Astrocyte of the spinal cord (primary cell): ENCODE results near the gene PPP1R14C.

Source experiments
- DNase-seq: peaks from one replicate; pipeline ENCODE4 v3.0.0; 2011; ENCODE audit warnings: low read depth, low spot score
- H3K4me3 ChIP-seq: 2 replicates; pipeline ENCODE4 v1.5.1; 2011; ENCODE audit warnings: low read depth, mild to moderate bottlenecking, low read length, moderate library complexity
- in situ Hi-C: cut with HindIII; loops from 2 replicates; pipeline ENCODE4 v1.10.0; 2017; ENCODE audit warnings: low sequenced_read_pairs
- TF ChIP-seq, protein P1 (sequence below): IDR thresholded peaks from 2 replicates; pipeline ENCODE4 v1.5.1; 2012; ENCODE audit warnings: low read depth, mild to moderate bottlenecking, low read length, inconsistent platforms

The PPP1R14C gene

DNA sequence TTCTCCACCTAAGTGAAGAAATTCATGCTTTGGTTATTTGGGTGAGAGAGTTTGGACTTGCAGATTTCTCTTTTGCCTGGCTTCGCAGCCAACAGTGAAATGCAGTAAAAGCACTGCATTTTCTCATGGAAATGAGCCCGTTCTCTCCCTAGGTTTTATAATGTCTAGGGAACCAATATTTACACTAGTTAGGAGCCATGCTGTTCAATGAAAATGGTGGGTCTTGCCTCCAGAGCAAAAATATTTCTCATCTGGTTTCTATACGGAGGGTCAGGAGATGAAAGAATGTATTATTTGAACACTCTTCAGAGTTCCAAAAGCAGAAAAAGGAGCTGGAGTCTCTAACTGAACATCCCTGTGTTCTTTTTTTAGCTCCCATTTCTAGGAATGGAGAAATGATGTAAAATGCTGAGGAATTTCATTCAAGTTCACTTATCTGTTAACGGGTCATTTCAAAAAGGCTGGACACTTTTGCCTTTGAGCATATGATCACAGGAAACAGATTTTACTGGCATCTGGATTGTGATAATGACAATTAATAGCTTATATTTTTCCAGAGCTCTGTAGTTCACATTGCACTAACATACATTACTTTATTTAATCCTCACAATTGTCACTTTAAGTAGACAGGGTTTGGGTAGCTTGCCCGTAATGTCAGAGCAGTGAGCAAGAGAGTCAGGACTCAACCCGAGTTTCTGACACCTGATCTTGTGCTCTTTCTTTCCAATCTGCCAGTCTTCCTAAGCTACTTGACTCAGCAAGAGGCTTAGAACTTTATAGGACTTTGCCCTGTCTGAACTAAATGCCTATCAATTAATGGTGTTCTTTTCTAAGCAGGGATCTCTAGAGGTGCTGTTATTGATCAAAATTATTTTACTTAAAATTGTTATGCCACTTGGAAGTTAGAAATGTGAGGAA, 78.0 kb downstream of the PPP1R14C start:
- TF ChIP-seq, protein P1, sequence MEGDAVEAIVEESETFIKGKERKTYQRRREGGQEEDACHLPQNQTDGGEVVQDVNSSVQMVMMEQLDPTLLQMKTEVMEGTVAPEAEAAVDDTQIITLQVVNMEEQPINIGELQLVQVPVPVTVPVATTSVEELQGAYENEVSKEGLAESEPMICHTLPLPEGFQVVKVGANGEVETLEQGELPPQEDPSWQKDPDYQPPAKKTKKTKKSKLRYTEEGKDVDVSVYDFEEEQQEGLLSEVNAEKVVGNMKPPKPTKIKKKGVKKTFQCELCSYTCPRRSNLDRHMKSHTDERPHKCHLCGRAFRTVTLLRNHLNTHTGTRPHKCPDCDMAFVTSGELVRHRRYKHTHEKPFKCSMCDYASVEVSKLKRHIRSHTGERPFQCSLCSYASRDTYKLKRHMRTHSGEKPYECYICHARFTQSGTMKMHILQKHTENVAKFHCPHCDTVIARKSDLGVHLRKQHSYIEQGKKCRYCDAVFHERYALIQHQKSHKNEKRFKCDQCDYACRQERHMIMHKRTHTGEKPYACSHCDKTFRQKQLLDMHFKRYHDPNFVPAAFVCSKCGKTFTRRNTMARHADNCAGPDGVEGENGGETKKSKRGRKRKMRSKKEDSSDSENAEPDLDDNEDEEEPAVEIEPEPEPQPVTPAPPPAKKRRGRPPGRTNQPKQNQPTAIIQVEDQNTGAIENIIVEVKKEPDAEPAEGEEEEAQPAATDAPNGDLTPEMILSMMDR, result no peak
- DNase-seq, result no peak
- no peak overlapping the region for H3K4me3 ChIP-seq
- in situ Hi-C loops, result no loop called here

DNA sequence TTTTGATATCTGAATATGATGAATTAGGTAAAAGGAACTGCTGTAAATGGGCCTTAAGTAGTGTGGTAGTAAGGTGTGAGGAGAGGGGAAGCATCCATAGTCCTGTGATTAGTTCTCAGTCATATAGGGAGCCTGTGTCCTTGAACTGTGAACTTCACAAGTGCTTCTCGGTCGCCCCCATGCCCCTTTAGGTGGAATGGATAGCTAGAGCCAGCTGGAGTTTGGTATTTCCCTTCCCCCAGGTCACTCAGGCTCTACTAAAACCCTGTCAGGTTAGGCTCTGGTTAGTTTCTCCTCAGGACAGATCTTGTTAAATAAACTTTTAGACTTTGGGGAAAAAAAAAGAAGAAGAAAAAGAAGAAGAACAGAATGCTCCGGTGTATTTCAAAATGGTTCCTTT, 82.0 kb downstream of the PPP1R14C start:
- in situ Hi-C loops, result no loop called here
- TF ChIP-seq, protein P1, result no peak
- no peak overlapping the region for H3K4me3 ChIP-seq
- no peak for DNase-seq

DNA sequence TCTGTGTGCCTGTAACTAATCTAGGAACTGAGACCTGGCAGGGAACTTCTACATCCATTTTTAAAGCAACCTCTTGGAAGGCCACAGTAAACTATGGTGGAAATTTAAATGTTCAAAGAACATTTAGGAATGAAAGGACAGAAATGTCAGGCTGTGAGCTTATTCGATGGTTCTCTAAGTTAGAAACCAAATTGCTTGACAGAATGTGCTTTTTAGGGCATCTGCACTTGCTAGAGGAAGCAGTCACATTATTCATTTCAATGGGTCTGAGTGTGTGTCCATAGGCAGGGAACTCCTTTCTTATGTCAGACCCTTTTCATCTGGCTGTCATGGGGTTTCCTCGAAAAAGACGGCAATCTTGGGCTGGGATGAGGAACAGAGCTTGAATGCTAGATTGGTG, 84.4 kb downstream of the PPP1R14C start:
- H3K4me3 ChIP-seq, result no peak overlapping the region
- TF ChIP-seq, protein P1, result no peak
- DNase-seq, result no peak
- in situ Hi-C loops, result no loop called here

DNA sequence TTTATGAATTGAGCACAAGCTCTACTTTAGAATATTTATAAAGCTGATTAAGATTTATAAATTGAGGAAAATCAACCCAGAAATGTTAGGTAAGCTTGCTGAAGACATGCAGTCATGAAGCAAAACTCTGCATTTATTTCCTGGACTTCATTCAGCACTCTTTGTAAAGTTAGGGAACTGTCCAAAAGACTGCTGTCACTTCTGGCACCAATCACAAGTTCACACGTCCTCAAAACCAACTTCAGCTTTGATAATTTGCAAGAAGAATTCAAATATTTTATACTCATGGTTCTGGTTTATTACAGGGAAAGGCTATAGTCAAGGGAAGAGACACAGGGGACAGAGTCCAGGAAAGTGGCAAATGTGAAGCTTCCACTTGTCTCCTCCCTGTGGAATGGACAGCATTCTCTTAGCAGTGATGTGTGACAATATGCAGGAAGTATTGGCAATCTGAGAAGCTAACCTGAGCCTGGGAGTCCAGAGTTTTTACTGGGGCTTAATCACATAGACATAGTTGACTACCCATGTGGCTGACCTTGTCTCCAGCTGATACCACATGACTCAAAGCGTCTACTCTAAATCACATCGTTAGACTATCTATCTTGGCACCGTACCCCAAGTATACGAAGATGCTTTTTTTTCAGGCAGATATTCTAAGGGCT, 85.4 kb downstream of the PPP1R14C start:
- DNase-seq, result no peak
- in situ Hi-C loops, result no loop called here
- no peak overlapping the region for H3K4me3 ChIP-seq
- TF ChIP-seq, protein P1, result no peak

DNA sequence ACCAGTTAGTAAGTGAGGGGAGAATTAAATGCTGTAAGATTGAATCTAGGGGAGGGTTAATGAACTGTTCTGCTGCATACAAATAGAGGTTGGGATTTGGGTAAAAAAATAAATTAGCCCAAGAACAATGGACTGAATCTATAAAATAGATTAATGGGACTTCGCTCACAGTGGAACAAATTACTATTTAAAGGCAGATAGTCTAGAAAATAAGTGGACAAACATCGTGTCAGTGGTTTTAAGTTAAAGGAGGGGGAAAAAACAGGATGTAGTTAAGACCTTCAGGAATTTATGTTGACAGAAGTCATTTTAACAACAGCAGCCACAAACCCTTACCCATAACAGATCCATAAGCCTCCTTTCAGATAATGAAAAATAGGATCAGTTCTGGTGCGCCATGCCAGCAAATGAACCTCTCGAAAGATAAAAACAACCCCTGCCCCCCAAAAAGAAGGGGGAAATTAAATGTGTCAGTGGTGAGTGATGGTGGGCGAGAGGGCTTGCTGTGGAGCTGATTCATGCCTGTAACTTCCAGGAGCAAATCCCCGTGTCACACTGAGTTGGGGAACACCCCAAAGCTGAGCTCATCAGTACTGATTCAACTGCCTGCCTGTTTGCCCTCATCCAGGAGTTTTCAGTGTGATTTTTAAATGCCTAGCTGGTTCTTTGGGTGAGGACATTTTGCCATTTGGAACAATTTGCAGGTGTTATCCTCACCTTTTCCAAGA, 86.8 kb downstream of the PPP1R14C start:
- no peak overlapping the region for H3K4me3 ChIP-seq
- no peak for DNase-seq
- in situ Hi-C loops, result no loop called here
- TF ChIP-seq, protein P1, result no peak

DNA sequence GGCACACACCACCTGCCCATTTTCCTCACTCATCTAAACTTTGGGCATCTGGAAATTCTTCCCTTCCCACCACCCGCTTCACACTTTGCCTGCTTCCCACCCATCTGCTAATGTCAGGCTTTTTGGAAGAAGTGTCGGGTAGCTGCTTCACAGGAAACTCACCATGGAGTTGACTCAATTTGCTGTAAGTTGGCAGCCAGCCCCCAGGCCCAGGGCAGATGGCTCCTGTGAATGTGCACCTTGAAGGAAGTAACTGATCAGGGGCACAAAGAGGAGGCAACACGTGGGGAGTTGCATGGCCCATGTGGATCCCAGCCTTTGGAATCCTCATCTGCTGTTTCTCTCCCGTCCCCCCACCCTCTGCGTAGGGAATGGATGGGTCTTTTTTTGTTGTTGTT, 87.3 kb downstream of the PPP1R14C start:
- TF ChIP-seq, protein P1, result no peak
- no peak for DNase-seq
- in situ Hi-C loops, result no loop called here
- H3K4me3 ChIP-seq, result no peak overlapping the region
